ENCODE data around the gene POMGNT1. TPM values are rescaled to one million over a fixed set of nuclear protein-coding genes. Genes with fewer than 3 reads are reported as not detected.
A peak's percentile ranks its signal among the peaks of the same experiment; 100 is the strongest.
"Not testable (repeated sequence)": the region's sequence is repeated elsewhere in the genome, so short reads cannot be mapped to it uniquely, and the experiment has no call there.

POMGNT1 gene
- polyA plus RNA-seq, 3 donors: 10.3 to 16.7 (median 12.2) TPM

GRCh38 chr1:46224966-46225365 is 26.7 kb upstream of the POMGNT1 start:
- peak overlapping the region in 1 of 7 donors; percentile 31 for H3K27ac Mint-ChIP-seq

GRCh38 chr1:46223472-46223943 is 25.3 kb upstream of the POMGNT1 start:
- H3K27ac Mint-ChIP-seq: peak overlapping the region in 1 of 7 donors; percentile 41
- H3K4me2 ChIP-seq (replicated peaks; ENCODE audit: extremely low read depth, low read length, poor library complexity, severe bottlenecking): no peak overlapping the region
- no peaks in the 10 kb centered on the region for H3K36me3 ChIP-seq (replicated peaks in 1 of 2; ENCODE audit: control insufficient read depth in 1 of 2, insufficient read depth in 2 of 2, low read length in 2 of 2)
- H2AFZ ChIP-seq (ENCODE audit: insufficient read depth, low read depth, low read length, poor library complexity, severe bottlenecking): peak overlapping the region; percentile 59
- no peaks in the 10 kb centered on the region for H3K4me1 ChIP-seq (ENCODE audit: control insufficient read depth in 1 of 2, insufficient read depth in 2 of 2, low read length in 2 of 2)
- H3K27ac ChIP-seq (ENCODE audit: low read depth in 1 of 2, low read length in 2 of 2): no peak overlapping the region
- no peaks in the 10 kb centered on the region for H3K79me2 ChIP-seq (ENCODE audit: insufficient read depth, low read length)
- no peaks in the 10 kb centered on the region for H3K27me3 ChIP-seq (ENCODE audit: control insufficient read depth in 2 of 2, insufficient read depth in 2 of 2, low read length in 2 of 2)
- peaks cover 2% of the 10 kb centered on the region for H3K4me1 Mint-ChIP-seq
- no peaks in the 10 kb centered on the region for H3K36me3 Mint-ChIP-seq
- H3K9me3 ChIP-seq (replicated peaks in 1 of 2; ENCODE audit: control insufficient read depth in 1 of 2, insufficient read depth in 1 of 2, low read length in 2 of 2): no peaks in the 10 kb centered on the region
- intact Hi-C loops (cut with micrococcal nuclease): no loop called here
- no peaks in the 10 kb centered on the region for H3K9me3 Mint-ChIP-seq
- no peaks in the 10 kb centered on the region for H4K20me1 ChIP-seq (ENCODE audit: insufficient read depth, low read length)
- 19% methylated on average over 5 of the region's 6 CpGs for WGBS (ENCODE audit: insufficient coverage)
- peak; percentile 84 for TF ChIP-seq CTCF (IDR thresholded peaks at IDR 0.05)
- peaks cover 0 to 3% (median 1%) of the 10 kb centered on the region in 3 donors for H3K27me3 Mint-ChIP-seq (ENCODE audit: low read depth in 3 of 3)
- H3K4me3 ChIP-seq (replicated peaks in 1 of 3; ENCODE audit: low read depth in 2 of 3, low read length in 3 of 3): no peak overlapping the region
- DNase-seq: peak; percentile 53 to 73 (median 65)
- no peak overlapping the region for H3K9ac ChIP-seq (ENCODE audit: insufficient read depth, low read length, poor library complexity, severe bottlenecking)
- no peak overlapping the region for H3K4me3 Mint-ChIP-seq

More at GRCh38 chr1:46224966-46225365, 26.7 kb upstream of the POMGNT1 start:
- no peak overlapping the region for H3K4me3 Mint-ChIP-seq
- H4K20me1 ChIP-seq (ENCODE audit: insufficient read depth, low read length): no peaks in the 10 kb centered on the region
- no peaks in the 10 kb centered on the region for H3K4me1 ChIP-seq (ENCODE audit: control insufficient read depth in 1 of 2, insufficient read depth in 2 of 2, low read length in 2 of 2)
- no peak overlapping the region for H2AFZ ChIP-seq (ENCODE audit: insufficient read depth, low read depth, low read length, poor library complexity, severe bottlenecking)
- DNase-seq: no peak
- H3K9me3 Mint-ChIP-seq: no peaks in the 10 kb centered on the region
- H3K4me1 Mint-ChIP-seq: peaks cover 2% of the 10 kb centered on the region
- no peak overlapping the region for H3K9ac ChIP-seq (ENCODE audit: insufficient read depth, low read length, poor library complexity, severe bottlenecking)
- intact Hi-C loops (cut with micrococcal nuclease): loop anchor here in 1 of 2 donors (2.0 kb wide), 1 partner anchor 188 kb away; no protein-coding TSS in a partner anchor
- H3K9me3 ChIP-seq (replicated peaks in 1 of 2; ENCODE audit: control insufficient read depth in 1 of 2, insufficient read depth in 1 of 2, low read length in 2 of 2): no peaks in the 10 kb centered on the region
- H3K27me3 Mint-ChIP-seq (ENCODE audit: low read depth in 3 of 3): peaks cover 0 to 3% (median 0%) of the 10 kb centered on the region in 3 donors
- H3K36me3 ChIP-seq (replicated peaks in 1 of 2; ENCODE audit: control insufficient read depth in 1 of 2, insufficient read depth in 2 of 2, low read length in 2 of 2): no peaks in the 10 kb centered on the region
- H3K27ac ChIP-seq (ENCODE audit: low read depth in 1 of 2, low read length in 2 of 2): no peak overlapping the region
- no peaks in the 10 kb centered on the region for H3K27me3 ChIP-seq (ENCODE audit: control insufficient read depth in 2 of 2, insufficient read depth in 2 of 2, low read length in 2 of 2)
- no peak overlapping the region for H3K4me2 ChIP-seq (replicated peaks; ENCODE audit: extremely low read depth, low read length, poor library complexity, severe bottlenecking)
- no peaks in the 10 kb centered on the region for H3K36me3 Mint-ChIP-seq
- H3K4me3 ChIP-seq (replicated peaks in 1 of 3; ENCODE audit: low read depth in 2 of 3, low read length in 3 of 3): no peak overlapping the region
- TF ChIP-seq CTCF (IDR thresholded peaks at IDR 0.05): no peak
- H3K79me2 ChIP-seq (ENCODE audit: insufficient read depth, low read length): no peaks in the 10 kb centered on the region
- WGBS (ENCODE audit: insufficient coverage): 100% methylated on average over 3 of the region's 4 CpGs

- H3K36me3 ChIP-seq (replicated peaks in 1 of 2; ENCODE audit: control insufficient read depth in 1 of 2, insufficient read depth in 2 of 2, low read length in 2 of 2); H3K4me2 ChIP-seq (replicated peaks; ENCODE audit: extremely low read depth, low read length, poor library complexity, severe bottlenecking); H3K4me1 Mint-ChIP-seq; H3K27me3 Mint-ChIP-seq (ENCODE audit: low read depth in 3 of 3); H3K79me2 ChIP-seq (ENCODE audit: insufficient read depth, low read length); H3K27ac ChIP-seq (ENCODE audit: low read depth in 1 of 2, low read length in 2 of 2); H3K36me3 Mint-ChIP-seq; H3K9me3 Mint-ChIP-seq; H3K4me3 ChIP-seq (replicated peaks in 1 of 3; ENCODE audit: low read depth in 2 of 3, low read length in 3 of 3); H3K4me3 Mint-ChIP-seq; H3K27ac Mint-ChIP-seq; H3K9me3 ChIP-seq (replicated peaks in 1 of 2; ENCODE audit: control insufficient read depth in 1 of 2, insufficient read depth in 1 of 2, low read length in 2 of 2); intact Hi-C loops (cut with micrococcal nuclease); H4K20me1 ChIP-seq (ENCODE audit: insufficient read depth, low read length); H3K27me3 ChIP-seq (ENCODE audit: control insufficient read depth in 2 of 2, insufficient read depth in 2 of 2, low read length in 2 of 2); H3K4me1 ChIP-seq (ENCODE audit: control insufficient read depth in 1 of 2, insufficient read depth in 2 of 2, low read length in 2 of 2); H3K9ac ChIP-seq (ENCODE audit: insufficient read depth, low read length, poor library complexity, severe bottlenecking); H2AFZ ChIP-seq (ENCODE audit: insufficient read depth, low read depth, low read length, poor library complexity, severe bottlenecking); DNase-seq: not testable (repeated sequence)
- 92% methylated on average over 11 of the region's 11 CpGs for WGBS (ENCODE audit: insufficient coverage)
These were observed 24.8 kb upstream of the POMGNT1 start for GRCh38 chr1:46223055-46223454.
